ENCODE results near the gene SDF4.

The SDF4 gene

GRCh38 chr1:1245817-1246576 is 14.2 kb upstream of the SDF4 start:
- DNase-seq (ENCODE audit: low read depth): no peak
- H3K4me3 ChIP-seq (ENCODE audit: low read length): no peak overlapping the region

GRCh38 chr1:1245178-1245816 is 13.5 kb upstream of the SDF4 start:
- TF ChIP-seq CTCF (conservative IDR thresholded peaks at IDR 0.05; ENCODE audit: low read length): no peak
- no peak for DNase-seq (ENCODE audit: low read depth)

More at GRCh38 chr1:1245817-1246576, 14.2 kb upstream of the SDF4 start:
- TF ChIP-seq CTCF (conservative IDR thresholded peaks at IDR 0.05; ENCODE audit: low read length): no peak

GRCh38 chr1:1244192-1244811 is 12.5 kb upstream of the SDF4 start:
- DNase-seq (ENCODE audit: low read depth): no peak
- no peak overlapping the region for H3K4me3 ChIP-seq (ENCODE audit: low read length)
- no peak for TF ChIP-seq CTCF (conservative IDR thresholded peaks at IDR 0.05; ENCODE audit: low read length)

More at GRCh38 chr1:1245178-1245816, 13.5 kb upstream of the SDF4 start:
- no peak overlapping the region for H3K4me3 ChIP-seq (ENCODE audit: low read length)

- TF ChIP-seq CTCF (conservative IDR thresholded peaks at IDR 0.05; ENCODE audit: low read length): no peak
- H3K4me3 ChIP-seq (ENCODE audit: low read length): no peak overlapping the region
- no peak for DNase-seq (ENCODE audit: low read depth)
These were observed 12.0 kb upstream of the SDF4 start for GRCh38 chr1:1243807-1244191.

GRCh38 chr1:1243266-1243660 is 11.5 kb upstream of the SDF4 start:
- no peak overlapping the region for H3K4me3 ChIP-seq (ENCODE audit: low read length)
- no peak for TF ChIP-seq CTCF (conservative IDR thresholded peaks at IDR 0.05; ENCODE audit: low read length)
- no peak for DNase-seq (ENCODE audit: low read depth)

- H3K4me3 ChIP-seq (ENCODE audit: low read length): no peak overlapping the region
- no peak for TF ChIP-seq CTCF (conservative IDR thresholded peaks at IDR 0.05; ENCODE audit: low read length)
- DNase-seq (ENCODE audit: low read depth): no peak
These were observed 10.9 kb upstream of the SDF4 start for GRCh38 chr1:1242461-1243265.

Data from AG10803 (cell line).